Suprapubic skin (tissue), 4 donors: ENCODE measurements around the gene TRPV4. TPM values are rescaled to one million over a fixed set of nuclear protein-coding genes. Genes with fewer than 3 reads are reported as not detected.

Experiments
- DNase-seq, 2 donors: peaks; one replicate each; pipeline ENCODE4 v3.0.0-alpha.2; 2019; ENCODE audit warnings: low spot score in 2 of 2
- H3K27ac ChIP-seq: fragments of 200-600 bp; sonication (generic); one replicate; pipeline ENCODE4 v1.5.1; 2019
- H3K27me3 ChIP-seq: fragments of 200-600 bp; sonication (generic); one replicate; pipeline ENCODE4 v1.5.1; 2019
- H3K36me3 ChIP-seq: fragments of 200-600 bp; sonication (generic); one replicate; pipeline ENCODE4 v1.5.1; 2019
- H3K4me1 ChIP-seq: fragments of 200-600 bp; sonication (generic); one replicate; pipeline ENCODE4 v1.5.1; 2019
- H3K4me3 ChIP-seq: fragments of 200-600 bp; sonication (generic); one replicate; pipeline ENCODE4 v1.5.1; 2019; ENCODE audit warnings: mild to moderate bottlenecking
- H3K9me3 ChIP-seq: fragments of 200-600 bp; sonication (generic); one replicate; pipeline ENCODE4 v1.5.1; 2019
- CTCF ChIP-seq, 2 donors: fragments of 200-600 bp in 1 of 2; fragments of 450-650 bp in 1 of 2; sonication (generic) in 1 of 2; IDR thresholded peaks; one replicate each; pipeline ENCODE4 v1.5.1; 2016 to 2019; ENCODE audit warnings: antibody characterized with exemption in 2 of 2, mild to moderate bottlenecking in 1 of 2, moderate library complexity in 1 of 2
- EP300 ChIP-seq: sonication (generic); formaldehyde crosslinking; IDR thresholded peaks from one replicate; pipeline ENCODE4 v1.6.1; 2017; ENCODE audit warnings: antibody characterized with exemption
- POLR2A ChIP-seq, 2 donors: fragments of 450-650 bp; IDR thresholded peaks; one replicate each; pipeline ENCODE4 v1.6.1; 2017; ENCODE audit warnings: antibody characterized with exemption in 2 of 2, mild to moderate bottlenecking in 2 of 2, moderate library complexity in 2 of 2
- POLR2AphosphoS5 ChIP-seq, 3 donors: sonication (generic); formaldehyde crosslinking; IDR thresholded peaks; one replicate each; pipeline ENCODE4 v1.6.1; 2017; ENCODE audit warnings: antibody characterized with exemption in 3 of 3
- WGBS: methylation state at CpG from one replicate; pipeline ENCODE4 v1.1.5; 2018; 5-methylcytosine and 5-hydroxymethylcytosine counted together
- total RNA-seq, 4 donors: library from RNA; depleted of rRNA; stranded (reverse); fragments of >200 nt; gene quantifications; one replicate each; pipeline ENCODE4 v1.1.0, GENCODE V29; 2016

Gene TRPV4
- total RNA-seq, 4 donors from 2014 or later, result 4.0 to 11.9 (median 5.4) TPM

GRCh38 chr12:109792992-109793391 is 40.2 kb downstream of the TRPV4 start:
- H3K4me3 ChIP-seq, result no peak overlapping the region
- H3K27ac ChIP-seq, result no peak overlapping the region
- TF ChIP-seq POLR2AphosphoS5 (IDR thresholded peaks at IDR 0.05) (no peak), EP300 (no peak), CTCF (IDR thresholded peaks at IDR 0.05) (no peak), POLR2A (IDR thresholded peaks at IDR 0.05) (no peak)
- no peak for DNase-seq
- H3K9me3 ChIP-seq, result no peaks in the 10 kb centered on the region
- no peaks in the 10 kb centered on the region for H3K27me3 ChIP-seq
- H3K4me1 ChIP-seq, result no peaks in the 10 kb centered on the region
- peaks cover 20% of the 10 kb centered on the region for H3K36me3 ChIP-seq

DNA sequence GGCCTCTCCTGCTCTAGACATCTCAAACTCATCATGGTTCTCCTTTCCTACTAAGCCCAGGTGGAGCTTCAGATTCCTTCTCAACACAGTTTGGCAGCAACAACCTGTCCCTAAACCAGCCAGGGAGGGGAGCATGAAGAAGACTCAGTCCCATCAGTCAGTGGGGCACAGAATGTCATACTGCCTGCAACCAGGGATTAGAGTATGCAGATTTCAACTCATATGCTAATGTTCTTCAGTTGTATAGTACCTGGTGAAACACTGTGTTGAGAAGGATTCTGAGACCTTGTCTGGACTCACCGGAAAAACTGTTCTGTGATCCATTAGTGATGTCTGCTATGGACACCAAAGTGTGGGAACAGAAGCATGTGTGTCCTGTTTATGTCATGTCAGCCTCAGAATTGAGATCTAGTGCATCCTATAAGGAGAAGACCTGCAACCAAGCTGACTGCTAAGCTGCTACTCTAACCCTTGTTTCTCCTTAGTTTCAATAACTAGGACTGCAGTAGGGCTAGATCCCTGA is 43.6 kb downstream of the TRPV4 start:
- Histone ChIP-seq H3K9me3 (no peaks in the 10 kb centered on the region), H3K4me3 (no peak overlapping the region), H3K36me3 (peaks cover 30% of the 10 kb centered on the region), H3K27me3 (no peaks in the 10 kb centered on the region), H3K4me1 (no peaks in the 10 kb centered on the region), H3K27ac (no peak overlapping the region)
- WGBS, result 100% methylated on average over 1 of the region's 1 CpG
- TF ChIP-seq POLR2AphosphoS5 (IDR thresholded peaks at IDR 0.05) (no peak), CTCF (IDR thresholded peaks at IDR 0.05) (no peak), EP300 (no peak), POLR2A (IDR thresholded peaks at IDR 0.05) (no peak)
- no peak for DNase-seq

- H3K4me3 ChIP-seq, result no peak overlapping the region
- TF ChIP-seq CTCF (IDR thresholded peaks at IDR 0.05), result no peak
- TF ChIP-seq POLR2AphosphoS5 (IDR thresholded peaks at IDR 0.05), result no peak
- no peak for TF ChIP-seq EP300
- TF ChIP-seq POLR2A (IDR thresholded peaks at IDR 0.05), result no peak
- 91% methylated on average over 9 of the region's 9 CpGs for whole genome bisulfite sequencing
- no peaks in the 10 kb centered on the region for H3K9me3 ChIP-seq
- H3K4me1 ChIP-seq, result no peaks in the 10 kb centered on the region
- DNase-seq, result no peak
- H3K27ac ChIP-seq, result no peak overlapping the region
- peaks cover 38% of the 10 kb centered on the region for H3K36me3 ChIP-seq
- H3K27me3 ChIP-seq, result no peaks in the 10 kb centered on the region
Measured at GRCh38 chr12:109786799-109787198, 46.4 kb downstream of the TRPV4 start.

- H3K27ac ChIP-seq, result no peak overlapping the region
- DNase-seq, result no peak
- no peaks in the 10 kb centered on the region for H3K4me1 ChIP-seq
- WGBS, result 85% methylated on average over 4 of the region's 4 CpGs
- peaks cover 38% of the 10 kb centered on the region for H3K36me3 ChIP-seq
- H3K27me3 ChIP-seq, result no peaks in the 10 kb centered on the region
- TF ChIP-seq CTCF (IDR thresholded peaks at IDR 0.05), result no peak
- no peak for TF ChIP-seq POLR2AphosphoS5 (IDR thresholded peaks at IDR 0.05)
- no peak for TF ChIP-seq POLR2A (IDR thresholded peaks at IDR 0.05)
- TF ChIP-seq EP300, result no peak
- H3K9me3 ChIP-seq, result no peaks in the 10 kb centered on the region
- no peak overlapping the region for H3K4me3 ChIP-seq
Measured at GRCh38 chr12:109785854-109786253, 47.3 kb downstream of the TRPV4 start.

- H3K9me3 ChIP-seq, result no peaks in the 10 kb centered on the region
- no peak for DNase-seq
- TF ChIP-seq POLR2A (IDR thresholded peaks at IDR 0.05), result no peak
- TF ChIP-seq CTCF (IDR thresholded peaks at IDR 0.05), result no peak
- no peak for TF ChIP-seq POLR2AphosphoS5 (IDR thresholded peaks at IDR 0.05)
- TF ChIP-seq EP300, result no peak
- no peak overlapping the region for H3K27ac ChIP-seq
- no peaks in the 10 kb centered on the region for H3K4me1 ChIP-seq
- WGBS, result 81% methylated on average over 8 of the region's 8 CpGs
- no peak overlapping the region for H3K4me3 ChIP-seq
- H3K27me3 ChIP-seq, result no peaks in the 10 kb centered on the region
- peaks cover 27% of the 10 kb centered on the region for H3K36me3 ChIP-seq
Measured at GRCh38 chr12:109783965-109784244, 49.3 kb downstream of the TRPV4 start.
